HL-60 (cell line): ENCODE measurements around the gene ZSCAN25.

Experiments
- DNase-seq, 2 experiments: peaks; one replicate each; pipeline ENCODE4 v3.0.0-alpha.2; 2010 to 2020; ENCODE audit warnings: low read depth in 1 of 2, low spot score in 1 of 2
- H3K27ac ChIP-seq: fragments of 250-450 bp; sonication (Bioruptor Pico); replicated peaks from 2 replicates; pipeline ENCODE4 v1.5.1; 2020; ENCODE audit warnings: mild to moderate bottlenecking, moderate library complexity
- H3K27me3 ChIP-seq: fragments of 250-450 bp; sonication (Bioruptor Pico); 2 replicates; pipeline ENCODE4 v1.5.1; 2021; ENCODE audit warnings: mild to moderate bottlenecking, moderate library complexity; ENCODE audit not compliant: insufficient read depth, poor library complexity, severe bottlenecking
- H3K4me3 ChIP-seq: replicated peaks from 2 replicates; pipeline ENCODE4 v1.5.1; 2011; ENCODE audit warnings: mild to moderate bottlenecking, control low read depth, low read length; ENCODE audit not compliant: insufficient read depth
- GABPA ChIP-seq: IDR thresholded peaks from 2 replicates; pipeline ENCODE4 v1.6.1; 2012; ENCODE audit warnings: low read depth
- POLR2AphosphoS5 ChIP-seq: IDR thresholded peaks from 2 replicates; pipeline ENCODE4 v1.6.1; 2012; ENCODE audit warnings: low read depth
- REST ChIP-seq: IDR thresholded peaks from 2 replicates; pipeline ENCODE4 v1.6.1; 2012; ENCODE audit warnings: low read depth; ENCODE audit not compliant: insufficient replicate concordance
- SPI1 ChIP-seq: IDR thresholded peaks from 2 replicates; pipeline ENCODE4 v1.6.1; 2012; ENCODE audit warnings: low read depth, mild to moderate bottlenecking, borderline replicate concordance
- TF ChIP-seq, protein P1 (sequence below): IDR thresholded peaks from one replicate; pipeline ENCODE4 v1.5.1; 2011; ENCODE audit warnings: low read length, control low read depth, inconsistent platforms; ENCODE audit not compliant: insufficient read depth

The ZSCAN25 gene

DNA sequence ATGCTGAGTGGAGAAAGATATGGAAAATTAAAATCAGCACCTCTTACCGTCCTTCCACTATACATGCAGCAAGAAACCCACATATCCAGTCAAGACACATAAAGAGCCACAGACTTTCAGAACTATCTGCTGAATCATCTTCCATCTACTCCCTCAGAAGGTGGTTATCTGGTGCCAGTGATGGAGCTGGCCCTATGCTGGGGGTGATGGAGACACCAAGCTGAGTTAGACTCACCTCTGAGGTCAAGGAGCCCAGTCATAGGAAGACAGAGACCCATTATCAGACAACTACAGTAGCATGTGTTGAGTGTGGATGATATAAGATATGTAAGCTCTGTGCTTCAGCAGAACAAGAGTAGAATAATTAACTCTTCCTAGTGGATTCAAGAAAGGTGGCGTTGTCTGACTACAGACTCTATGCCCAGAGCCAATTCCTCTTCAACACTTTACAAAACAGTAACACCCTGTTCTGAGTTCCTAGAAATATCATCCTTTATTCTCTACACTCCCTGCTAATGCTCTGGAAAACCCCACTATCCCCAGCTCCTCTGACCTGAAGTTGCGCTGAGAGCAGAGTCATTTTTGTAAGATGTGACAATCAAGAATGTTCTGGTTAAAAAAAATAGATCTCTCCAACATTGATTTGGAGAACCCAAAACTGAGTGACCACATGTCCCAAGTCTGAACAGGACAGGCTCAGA is 48.7 kb downstream of the ZSCAN25 start:
- H3K4me3 ChIP-seq, result no peak overlapping the region
- TF ChIP-seq POLR2AphosphoS5 (no peak), SPI1 (no peak), REST (no peak), GABPA (no peak)
- TF ChIP-seq, protein P1, sequence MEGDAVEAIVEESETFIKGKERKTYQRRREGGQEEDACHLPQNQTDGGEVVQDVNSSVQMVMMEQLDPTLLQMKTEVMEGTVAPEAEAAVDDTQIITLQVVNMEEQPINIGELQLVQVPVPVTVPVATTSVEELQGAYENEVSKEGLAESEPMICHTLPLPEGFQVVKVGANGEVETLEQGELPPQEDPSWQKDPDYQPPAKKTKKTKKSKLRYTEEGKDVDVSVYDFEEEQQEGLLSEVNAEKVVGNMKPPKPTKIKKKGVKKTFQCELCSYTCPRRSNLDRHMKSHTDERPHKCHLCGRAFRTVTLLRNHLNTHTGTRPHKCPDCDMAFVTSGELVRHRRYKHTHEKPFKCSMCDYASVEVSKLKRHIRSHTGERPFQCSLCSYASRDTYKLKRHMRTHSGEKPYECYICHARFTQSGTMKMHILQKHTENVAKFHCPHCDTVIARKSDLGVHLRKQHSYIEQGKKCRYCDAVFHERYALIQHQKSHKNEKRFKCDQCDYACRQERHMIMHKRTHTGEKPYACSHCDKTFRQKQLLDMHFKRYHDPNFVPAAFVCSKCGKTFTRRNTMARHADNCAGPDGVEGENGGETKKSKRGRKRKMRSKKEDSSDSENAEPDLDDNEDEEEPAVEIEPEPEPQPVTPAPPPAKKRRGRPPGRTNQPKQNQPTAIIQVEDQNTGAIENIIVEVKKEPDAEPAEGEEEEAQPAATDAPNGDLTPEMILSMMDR, result no peak
- H3K27me3 ChIP-seq, result no peaks in the 10 kb centered on the region
- no peak overlapping the region for H3K27ac ChIP-seq
- no peak for DNase-seq

- DNase-seq, result no peak
- H3K27me3 ChIP-seq, result no peaks in the 10 kb centered on the region
- no peak overlapping the region for H3K27ac ChIP-seq
- TF ChIP-seq, protein P1, result no peak
- TF ChIP-seq SPI1 (no peak), REST (no peak), GABPA (no peak), POLR2AphosphoS5 (no peak)
- no peak overlapping the region for H3K4me3 ChIP-seq
Observed at GRCh38 chr7:99666013-99666395, 49.3 kb downstream of the ZSCAN25 start.

DNA sequence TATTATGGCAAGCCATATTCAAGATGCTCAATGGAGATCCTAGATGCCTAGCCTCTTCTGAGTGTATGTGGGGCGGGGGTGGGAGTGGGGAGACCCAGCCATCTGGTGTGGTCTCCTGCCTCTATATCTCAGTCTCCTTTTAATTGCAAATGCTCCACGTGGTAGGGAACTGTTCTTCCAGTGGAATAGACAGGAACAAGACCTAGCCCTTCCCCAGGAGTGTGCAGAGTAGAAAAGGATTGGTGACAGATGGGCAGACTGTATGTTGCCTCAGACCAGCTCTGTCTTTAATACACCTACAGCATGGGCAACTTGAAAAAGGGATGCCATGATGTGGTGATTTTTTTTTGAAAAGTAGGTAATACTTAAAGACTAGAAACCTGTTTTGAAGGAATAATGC is 50.4 kb downstream of the ZSCAN25 start:
- H3K27me3 ChIP-seq, result no peaks in the 10 kb centered on the region
- H3K4me3 ChIP-seq, result no peak overlapping the region
- no peak for DNase-seq
- H3K27ac ChIP-seq, result no peak overlapping the region
- TF ChIP-seq REST, result no peak
